ENCODE data around the gene HSDL1. TPM values are rescaled to one million over a fixed set of nuclear protein-coding genes. Genes with fewer than 3 reads are reported as not detected.

Gene HSDL1
- total RNA-seq, 2 donors from 2014 or later = 7.3 to 21.0 TPM

GRCh38 chr16:84161037-84161436, 16.1 kb upstream of the HSDL1 start:
- ATAC-seq = no peak

DNA sequence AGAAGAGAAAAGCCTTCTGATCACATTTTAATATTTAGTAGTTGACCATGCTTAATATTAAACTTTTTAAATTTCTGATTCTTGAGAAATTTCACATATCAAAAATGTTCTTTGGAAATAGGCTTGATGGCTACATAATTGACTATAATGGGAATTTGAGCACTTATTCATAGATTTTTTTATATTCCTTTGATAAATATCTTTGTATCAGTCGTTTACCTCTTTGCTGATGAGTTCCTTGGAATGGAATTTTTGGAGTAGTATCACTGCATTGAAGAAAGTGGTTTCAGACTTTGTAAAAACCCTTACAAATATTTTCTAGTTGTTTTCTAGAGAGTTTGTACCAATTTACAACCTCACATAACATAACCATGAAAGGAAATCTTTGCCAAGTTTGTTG, 14.8 kb upstream of the HSDL1 start:
- Mint-ChIP-seq H3K27me3 (peaks cover 35 to 43% of the 10 kb centered on the region in 2 donors), H3K27ac (no peak overlapping the region), H3K9me3 (no peaks in the 10 kb centered on the region), H3K36me3 (no peaks in the 10 kb centered on the region), H3K4me1 (ENCODE audit: low read depth in 2 of 2) (no peaks in the 10 kb centered on the region), H3K4me3 (no peak overlapping the region)
- ATAC-seq (no peak), DNase-seq (ENCODE audit: low spot score) (no peak)

More at GRCh38 chr16:84161037-84161436, 16.1 kb upstream of the HSDL1 start:
- no peak overlapping the region for H3K4me3 Mint-ChIP-seq
- no peak overlapping the region for H3K27ac Mint-ChIP-seq
- no peaks in the 10 kb centered on the region for H3K9me3 Mint-ChIP-seq
- H3K4me1 Mint-ChIP-seq (ENCODE audit: low read depth in 2 of 2) = no peaks in the 10 kb centered on the region
- no peak for DNase-seq (ENCODE audit: low spot score)
- H3K27me3 Mint-ChIP-seq = peaks cover 29 to 47% of the 10 kb centered on the region in 2 donors
- H3K36me3 Mint-ChIP-seq = no peaks in the 10 kb centered on the region

- no peak for DNase-seq (ENCODE audit: low spot score)
- H3K36me3 Mint-ChIP-seq = no peaks in the 10 kb centered on the region
- H3K4me3 Mint-ChIP-seq = no peak overlapping the region
- H3K9me3 Mint-ChIP-seq = no peaks in the 10 kb centered on the region
- H3K27ac Mint-ChIP-seq = no peak overlapping the region
- H3K27me3 Mint-ChIP-seq = peaks cover 30 to 36% of the 10 kb centered on the region in 2 donors
- ATAC-seq = no peak
- no peaks in the 10 kb centered on the region for H3K4me1 Mint-ChIP-seq (ENCODE audit: low read depth in 2 of 2)
Measured at GRCh38 chr16:84159007-84159406, 14.0 kb upstream of the HSDL1 start.

DNA sequence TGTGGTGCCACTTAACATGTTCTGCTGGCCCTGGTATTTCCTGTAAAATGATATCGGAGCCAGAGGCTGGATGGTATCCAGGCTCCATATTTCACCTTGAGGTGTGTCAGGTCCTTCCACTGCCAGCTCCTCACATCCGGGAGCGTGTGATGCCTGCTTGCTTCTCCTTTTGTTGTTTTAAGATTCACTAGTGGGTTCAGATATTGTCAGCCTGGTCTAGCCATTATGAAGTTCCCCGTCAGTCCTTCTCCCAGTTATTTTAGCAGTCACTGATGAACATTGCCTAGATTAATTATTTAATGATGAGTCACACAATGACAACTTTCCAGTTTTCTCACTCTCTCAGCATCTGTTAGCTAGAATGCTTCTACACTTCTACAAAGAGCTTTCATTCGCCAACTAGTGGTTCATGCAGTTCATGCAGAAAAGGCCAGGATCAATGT, 11.4 kb upstream of the HSDL1 start:
- Mint-ChIP-seq H3K27ac (no peak overlapping the region), H3K9me3 (no peaks in the 10 kb centered on the region), H3K4me3 (no peak overlapping the region), H3K27me3 (peaks cover 28 to 29% of the 10 kb centered on the region in 2 donors), H3K4me1 (ENCODE audit: low read depth in 2 of 2) (no peaks in the 10 kb centered on the region), H3K36me3 (no peaks in the 10 kb centered on the region)
- no peak for ATAC-seq
- DNase-seq (ENCODE audit: low spot score) = no peak

DNA sequence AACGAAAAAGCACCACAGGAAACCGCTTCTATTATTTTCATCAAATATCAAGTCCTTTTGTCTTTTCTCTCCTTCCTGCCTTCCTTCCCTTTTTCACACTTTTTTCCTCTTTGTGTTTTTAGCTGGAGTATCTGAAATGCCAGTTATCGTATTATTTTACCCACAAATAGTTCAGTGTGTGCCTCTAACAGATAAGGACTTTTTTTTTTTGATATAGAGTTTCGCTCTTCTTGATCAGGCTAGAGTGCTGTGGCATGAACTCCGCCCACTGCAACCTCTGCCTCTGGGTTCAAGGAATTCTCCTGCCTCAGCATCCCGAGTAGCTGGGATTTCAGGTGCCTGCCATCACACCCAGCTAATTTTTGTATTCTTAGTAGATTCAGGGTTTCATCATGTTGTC, 10.8 kb upstream of the HSDL1 start:
- no peak for ATAC-seq
- no peak overlapping the region for H3K27ac Mint-ChIP-seq
- DNase-seq (ENCODE audit: low spot score) = no peak
- peaks cover 33 to 34% of the 10 kb centered on the region in 2 donors for H3K27me3 Mint-ChIP-seq
- H3K9me3 Mint-ChIP-seq = no peaks in the 10 kb centered on the region
- no peaks in the 10 kb centered on the region for H3K36me3 Mint-ChIP-seq
- no peak overlapping the region for H3K4me3 Mint-ChIP-seq
- H3K4me1 Mint-ChIP-seq (ENCODE audit: low read depth in 2 of 2) = no peaks in the 10 kb centered on the region

DNA sequence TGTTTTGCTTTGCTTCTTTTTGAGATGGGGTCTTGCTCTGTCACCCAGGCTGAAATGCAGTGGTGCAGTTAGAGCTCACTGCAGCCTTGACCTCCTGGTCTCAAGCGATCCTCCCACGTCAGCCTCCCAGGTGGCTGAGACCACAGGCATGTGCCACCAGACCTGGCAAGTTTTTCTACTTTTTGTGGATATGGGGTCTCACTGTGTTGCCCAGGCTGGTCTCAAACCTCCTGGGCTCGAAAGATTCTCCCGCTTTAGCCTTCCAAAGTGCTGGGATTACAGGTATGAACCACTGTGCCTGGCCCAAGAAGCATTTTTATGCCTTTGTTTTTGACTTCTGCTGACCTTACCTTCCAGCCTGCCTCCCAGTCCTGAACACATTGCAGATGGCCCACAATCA, 10.2 kb upstream of the HSDL1 start:
- DNase-seq (ENCODE audit: low spot score) (no peak), ATAC-seq (no peak)
- H3K36me3 Mint-ChIP-seq = no peaks in the 10 kb centered on the region
- H3K27me3 Mint-ChIP-seq = peaks cover 34 to 35% of the 10 kb centered on the region in 2 donors
- no peak overlapping the region for H3K4me3 Mint-ChIP-seq
- no peaks in the 10 kb centered on the region for H3K9me3 Mint-ChIP-seq
- H3K4me1 Mint-ChIP-seq (ENCODE audit: low read depth in 2 of 2) = no peaks in the 10 kb centered on the region
- H3K27ac Mint-ChIP-seq = no peak overlapping the region

GRCh38 chr16:84153660-84154214, 8.8 kb upstream of the HSDL1 start:
- H3K9me3 Mint-ChIP-seq = no peaks in the 10 kb centered on the region
- H3K36me3 Mint-ChIP-seq = no peaks in the 10 kb centered on the region
- H3K4me3 Mint-ChIP-seq = no peak overlapping the region
- no peak for ATAC-seq
- no peak overlapping the region for H3K27ac Mint-ChIP-seq
- DNase-seq (ENCODE audit: low spot score) = no peak
- peaks cover 30 to 46% of the 10 kb centered on the region in 2 donors for H3K27me3 Mint-ChIP-seq
- no peaks in the 10 kb centered on the region for H3K4me1 Mint-ChIP-seq (ENCODE audit: low read depth in 2 of 2)

GRCh38 chr16:84150926-84151325, 5.9 kb upstream of the HSDL1 start:
- DNase-seq (ENCODE audit: low spot score) = no peak
- H3K27me3 Mint-ChIP-seq = peaks cover 23 to 37% of the 10 kb centered on the region in 2 donors
- H3K9me3 Mint-ChIP-seq = no peaks in the 10 kb centered on the region
- H3K4me3 Mint-ChIP-seq = no peak overlapping the region
- no peak overlapping the region for H3K27ac Mint-ChIP-seq
- H3K4me1 Mint-ChIP-seq (ENCODE audit: low read depth in 2 of 2) = no peaks in the 10 kb centered on the region
- no peak for ATAC-seq
- no peaks in the 10 kb centered on the region for H3K36me3 Mint-ChIP-seq

- Mint-ChIP-seq H3K36me3 (no peaks in the 10 kb centered on the region), H3K9me3 (no peaks in the 10 kb centered on the region), H3K4me1 (ENCODE audit: low read depth in 2 of 2) (peaks cover 9 to 14% of the 10 kb centered on the region in 2 donors), H3K27ac (peak overlapping the region; percentile 69 to 89), H3K27me3 (peaks cover 2 to 6% of the 10 kb centered on the region in 2 donors), H3K4me3 (peak overlapping the region; percentile 94)
- no peak for DNase-seq (ENCODE audit: low spot score)
- ATAC-seq = peak; percentile 40 to 51
Measured at GRCh38 chr16:84144209-84144858, 643 bp downstream of the HSDL1 start.

GRCh38 chr16:84143784-84144199, 1.2 kb downstream of the HSDL1 start:
- DNase-seq (ENCODE audit: low spot score) = no peak

DNA sequence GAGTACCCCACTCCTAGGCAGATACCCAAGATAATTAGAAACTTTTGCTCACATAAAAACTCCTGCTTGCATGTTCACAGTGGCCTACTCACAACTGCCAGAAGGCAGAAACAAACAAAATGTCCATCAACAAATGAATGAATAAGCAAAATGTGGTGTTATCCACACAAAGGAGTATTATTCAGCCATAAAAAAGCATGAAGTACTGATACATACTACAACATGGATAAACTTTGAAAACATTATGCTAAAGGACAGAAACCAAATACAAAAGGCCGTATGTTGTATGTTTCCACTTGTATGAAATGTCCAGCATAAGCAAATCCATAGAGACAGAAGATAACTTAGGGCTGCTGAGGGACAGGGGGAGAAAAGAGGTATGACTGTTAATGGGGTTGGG, 1.9 kb downstream of the HSDL1 start:
- ATAC-seq = no peak
- H3K27me3 Mint-ChIP-seq = no peaks in the 10 kb centered on the region
- H3K36me3 Mint-ChIP-seq = no peaks in the 10 kb centered on the region
- no peaks in the 10 kb centered on the region for H3K9me3 Mint-ChIP-seq
- H3K27ac Mint-ChIP-seq = no peak overlapping the region
- no peak for DNase-seq (ENCODE audit: low spot score)
- peaks cover 14 to 22% of the 10 kb centered on the region in 2 donors for H3K4me1 Mint-ChIP-seq (ENCODE audit: low read depth in 2 of 2)
- peak overlapping the region; percentile 94 for H3K4me3 Mint-ChIP-seq

More at GRCh38 chr16:84143784-84144199, 1.2 kb downstream of the HSDL1 start:
- Mint-ChIP-seq H3K9me3 (no peaks in the 10 kb centered on the region), H3K4me3 (peak overlapping the region; percentile 94), H3K36me3 (no peaks in the 10 kb centered on the region), H3K27ac (peak overlapping the region; percentile 69 to 89), H3K27me3 (peaks cover under 1 to 3% of the 10 kb centered on the region in 2 donors), H3K4me1 (ENCODE audit: low read depth in 2 of 2) (peaks cover 12 to 19% of the 10 kb centered on the region in 2 donors)
- no peak for ATAC-seq

GRCh38 chr16:84141143-84141670, 3.8 kb downstream of the HSDL1 start:
- Mint-ChIP-seq H3K36me3 (no peaks in the 10 kb centered on the region), H3K9me3 (no peaks in the 10 kb centered on the region), H3K4me3 (no peak overlapping the region), H3K27me3 (no peaks in the 10 kb centered on the region), H3K4me1 (ENCODE audit: low read depth in 2 of 2) (peaks cover 17 to 22% of the 10 kb centered on the region in 2 donors), H3K27ac (no peak overlapping the region)
- DNase-seq (ENCODE audit: low spot score) (no peak), ATAC-seq (no peak)

DNA sequence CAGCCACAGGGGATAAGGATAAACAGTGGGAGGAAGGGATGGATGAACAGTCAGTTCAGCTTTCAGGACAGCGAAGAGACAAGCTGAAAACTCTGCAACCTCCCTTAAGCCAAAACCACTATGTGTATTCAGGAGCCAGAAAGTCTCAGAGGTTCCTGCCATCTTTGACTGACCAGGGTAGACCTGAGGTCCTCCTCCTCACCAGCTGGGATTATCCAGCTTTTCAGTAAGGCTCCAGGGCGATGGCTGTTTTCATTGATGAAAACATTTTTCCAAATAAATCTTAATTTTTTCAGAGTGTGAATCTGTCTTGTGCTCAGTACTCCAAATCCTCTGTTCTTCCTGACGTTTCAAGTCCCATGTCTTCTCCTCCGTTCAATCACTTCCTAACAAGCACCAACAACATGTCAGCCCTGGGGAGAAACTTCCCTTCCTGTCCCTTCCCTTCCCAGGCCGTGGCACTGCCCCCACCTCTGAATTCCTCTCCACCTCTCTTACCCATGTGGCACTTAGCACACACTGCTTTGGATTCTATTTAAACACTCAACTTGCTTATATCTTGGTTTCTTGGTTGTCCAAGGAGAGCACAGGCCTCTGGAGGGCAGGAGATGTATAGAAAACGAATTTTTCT, 5.2 kb downstream of the HSDL1 start:
- Mint-ChIP-seq H3K4me3 (no peak overlapping the region), H3K27me3 (no peaks in the 10 kb centered on the region)

More for the DNA sequence above, 5.2 kb downstream of the HSDL1 start:
- ATAC-seq (no peak), DNase-seq (ENCODE audit: low spot score) (no peak)
- Mint-ChIP-seq H3K9me3 (no peaks in the 10 kb centered on the region), H3K27ac (peak overlapping the region in 1 of 2 donors; percentile 40), H3K4me1 (ENCODE audit: low read depth in 2 of 2) (peaks cover 17 to 22% of the 10 kb centered on the region in 2 donors), H3K36me3 (no peaks in the 10 kb centered on the region)

Measured in natural killer cell treated with Interleukin-12 subunit alpha and Interleukin-12 subunit beta and Interleukin-15 and Interleukin-18, amount 100 ng/mL, for 72 hours (primary cell).